ENCODE data around the gene SUCLG2.

- TF ChIP-seq CTCF (IDR thresholded peaks at IDR 0.05; ENCODE audit: insufficient read depth, low read depth, low read length), result no peak
- no peak for TF ChIP-seq EZH2 (IDR thresholded peaks at IDR 0.05; ENCODE audit: insufficient read depth, low read length)
These were observed 278.4 kb downstream of the SUCLG2 start for GRCh38 chr3:67375976-67376375.
